Heart left ventricle (tissue), 13 donors: ENCODE measurements around the gene RLIM.

ENCODE experiments used
- POLR2A ChIP-seq, 2 donors: fragments of 450-650 bp; IDR thresholded peaks; one replicate each; pipeline ENCODE4 v1.6.1; 2017; ENCODE audit warnings: antibody characterized with exemption in 2 of 2, mild to moderate bottlenecking in 2 of 2, moderate library complexity in 2 of 2
- TF ChIP-seq, protein P1 (sequence below), 12 donors: fragments of 200-600 bp; sonication (generic) in 4 of 12; IDR thresholded peaks; one replicate each; pipeline versions ENCODE4 v1.5.0 to v1.8.0; 2018 to 2022; ENCODE audit warnings: antibody characterized with exemption in 12 of 12, mild to moderate bottlenecking in 5 of 12
- donor health status: ischemic (EF 13 %, LVEDD 7.1; RV severe dilation, severe dysfunction).
- donor health status: DM: no; HTN: yes; CAD: no.
- donor health status: DM: no; HTN: no; CAD: no.
- donor health status: ischemic (EF 25% LVEDD 6.9; RV normal size, moderate dysfunction).
- donor health status: ischemic (EF 25% LVEDD 5.7; RV mildly dilated, moderate dysfunction).
- donor health status: ischemic (EF 35%, LVEDD 5.7; RV mildly dilated, moderate dysfunction).
- donor health status: nonischemic (EF 11% LVEDD 7.7; RV severe dilation, severe dysfunction).
- donor health status: DM: yes; HTN: yes; CAD: no.
- donor health status: PGD.
- donor health status: ischemic (EF 29% LVEDD 5.4; RV normal size, mild dysfunction).
- donor health status: nonischemic (EF 23%, LVEDD 6.1; RV moderate dilation, normal function).

DNA sequence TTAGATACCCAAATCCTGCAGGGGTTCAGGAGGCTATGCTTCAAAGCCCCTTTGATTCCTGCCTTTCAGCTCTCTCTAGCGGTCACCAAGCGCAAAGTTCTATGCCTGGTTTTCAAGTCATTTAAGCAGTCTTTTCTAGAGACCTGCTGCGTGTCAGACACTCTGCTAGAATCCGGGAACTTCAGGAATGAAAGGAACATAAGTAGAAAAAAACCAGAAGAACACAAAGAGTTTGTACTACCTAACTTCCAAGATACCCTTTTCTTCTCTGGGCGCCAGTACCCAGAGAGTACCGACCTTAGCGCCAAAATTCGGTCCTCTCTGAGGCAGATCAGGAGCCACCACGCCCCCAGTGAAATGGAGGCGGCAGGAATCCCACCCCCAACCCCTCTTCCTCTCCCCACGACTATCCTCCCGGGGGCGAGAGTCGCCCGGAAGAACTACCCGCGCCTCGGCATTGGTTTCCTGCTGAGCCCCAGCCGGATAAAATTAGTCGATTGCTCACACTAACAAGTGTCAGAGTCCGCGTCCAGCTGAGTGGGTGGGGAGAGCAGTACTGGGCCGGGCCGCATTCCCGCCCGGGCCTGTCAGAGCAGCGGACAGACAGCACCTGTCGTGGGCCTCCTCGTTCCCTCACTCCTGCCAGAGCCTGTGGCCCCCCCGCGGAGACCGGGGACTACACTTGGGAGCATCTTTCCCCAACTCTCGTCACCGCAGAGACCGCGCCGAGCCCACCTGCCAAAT is 78.8 kb downstream of the RLIM start:
- TF ChIP-seq, protein P1, sequence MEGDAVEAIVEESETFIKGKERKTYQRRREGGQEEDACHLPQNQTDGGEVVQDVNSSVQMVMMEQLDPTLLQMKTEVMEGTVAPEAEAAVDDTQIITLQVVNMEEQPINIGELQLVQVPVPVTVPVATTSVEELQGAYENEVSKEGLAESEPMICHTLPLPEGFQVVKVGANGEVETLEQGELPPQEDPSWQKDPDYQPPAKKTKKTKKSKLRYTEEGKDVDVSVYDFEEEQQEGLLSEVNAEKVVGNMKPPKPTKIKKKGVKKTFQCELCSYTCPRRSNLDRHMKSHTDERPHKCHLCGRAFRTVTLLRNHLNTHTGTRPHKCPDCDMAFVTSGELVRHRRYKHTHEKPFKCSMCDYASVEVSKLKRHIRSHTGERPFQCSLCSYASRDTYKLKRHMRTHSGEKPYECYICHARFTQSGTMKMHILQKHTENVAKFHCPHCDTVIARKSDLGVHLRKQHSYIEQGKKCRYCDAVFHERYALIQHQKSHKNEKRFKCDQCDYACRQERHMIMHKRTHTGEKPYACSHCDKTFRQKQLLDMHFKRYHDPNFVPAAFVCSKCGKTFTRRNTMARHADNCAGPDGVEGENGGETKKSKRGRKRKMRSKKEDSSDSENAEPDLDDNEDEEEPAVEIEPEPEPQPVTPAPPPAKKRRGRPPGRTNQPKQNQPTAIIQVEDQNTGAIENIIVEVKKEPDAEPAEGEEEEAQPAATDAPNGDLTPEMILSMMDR (IDR thresholded peaks at IDR 0.05): peak in 10 of 12 donors; percentile 17 to 52 (median 36)
- no peak for TF ChIP-seq POLR2A (IDR thresholded peaks at IDR 0.05)
